HFF-Myc (cell line): Measurements from ENCODE around the gene CPLX1.
"Not testable (repeated sequence)": the region's sequence is repeated elsewhere in the genome, so short reads cannot be mapped to it uniquely, and the experiment has no call there.

Experiments
- DNase-seq: peaks from one replicate; pipeline ENCODE4 v3.0.0-alpha.2; 2011; ENCODE audit warnings: low read depth; ENCODE audit errors: extremely low read depth
- H3K4me3 ChIP-seq: replicated peaks from 2 replicates; pipeline ENCODE4 v1.5.1; 2011; ENCODE audit warnings: low read depth, mild to moderate bottlenecking, control low read depth, low read length
- TF ChIP-seq, protein P1 (sequence below): IDR thresholded peaks from 2 replicates; pipeline ENCODE4 v1.5.1; 2012; ENCODE audit warnings: mild to moderate bottlenecking, low read depth, low read length, control low read depth; ENCODE audit errors: missing control alignments

CPLX1 gene

DNA sequence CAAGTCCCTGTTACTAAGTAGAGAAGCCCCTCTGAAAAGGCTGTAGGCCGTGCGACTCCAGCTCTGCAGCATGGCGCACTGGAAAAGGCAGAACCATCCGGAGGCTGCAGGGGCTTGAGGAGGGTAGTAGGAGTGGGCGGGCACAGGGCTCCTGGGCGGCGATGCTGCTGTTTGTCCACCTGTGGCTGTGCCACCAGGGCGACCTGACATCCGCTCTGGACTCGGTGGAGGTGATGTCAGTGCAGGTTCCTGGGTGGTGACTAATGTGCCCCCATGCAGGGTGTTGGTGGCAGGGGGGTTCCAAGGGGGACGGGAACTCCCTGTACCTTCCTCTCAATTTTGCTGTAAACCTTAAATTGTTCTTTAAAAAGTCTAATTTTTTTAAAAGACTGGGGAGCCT is 62.0 kb downstream of the CPLX1 start:
- no peak overlapping the region for H3K4me3 ChIP-seq
- TF ChIP-seq, protein P1, sequence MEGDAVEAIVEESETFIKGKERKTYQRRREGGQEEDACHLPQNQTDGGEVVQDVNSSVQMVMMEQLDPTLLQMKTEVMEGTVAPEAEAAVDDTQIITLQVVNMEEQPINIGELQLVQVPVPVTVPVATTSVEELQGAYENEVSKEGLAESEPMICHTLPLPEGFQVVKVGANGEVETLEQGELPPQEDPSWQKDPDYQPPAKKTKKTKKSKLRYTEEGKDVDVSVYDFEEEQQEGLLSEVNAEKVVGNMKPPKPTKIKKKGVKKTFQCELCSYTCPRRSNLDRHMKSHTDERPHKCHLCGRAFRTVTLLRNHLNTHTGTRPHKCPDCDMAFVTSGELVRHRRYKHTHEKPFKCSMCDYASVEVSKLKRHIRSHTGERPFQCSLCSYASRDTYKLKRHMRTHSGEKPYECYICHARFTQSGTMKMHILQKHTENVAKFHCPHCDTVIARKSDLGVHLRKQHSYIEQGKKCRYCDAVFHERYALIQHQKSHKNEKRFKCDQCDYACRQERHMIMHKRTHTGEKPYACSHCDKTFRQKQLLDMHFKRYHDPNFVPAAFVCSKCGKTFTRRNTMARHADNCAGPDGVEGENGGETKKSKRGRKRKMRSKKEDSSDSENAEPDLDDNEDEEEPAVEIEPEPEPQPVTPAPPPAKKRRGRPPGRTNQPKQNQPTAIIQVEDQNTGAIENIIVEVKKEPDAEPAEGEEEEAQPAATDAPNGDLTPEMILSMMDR, result no peak
- no peak for DNase-seq

DNA sequence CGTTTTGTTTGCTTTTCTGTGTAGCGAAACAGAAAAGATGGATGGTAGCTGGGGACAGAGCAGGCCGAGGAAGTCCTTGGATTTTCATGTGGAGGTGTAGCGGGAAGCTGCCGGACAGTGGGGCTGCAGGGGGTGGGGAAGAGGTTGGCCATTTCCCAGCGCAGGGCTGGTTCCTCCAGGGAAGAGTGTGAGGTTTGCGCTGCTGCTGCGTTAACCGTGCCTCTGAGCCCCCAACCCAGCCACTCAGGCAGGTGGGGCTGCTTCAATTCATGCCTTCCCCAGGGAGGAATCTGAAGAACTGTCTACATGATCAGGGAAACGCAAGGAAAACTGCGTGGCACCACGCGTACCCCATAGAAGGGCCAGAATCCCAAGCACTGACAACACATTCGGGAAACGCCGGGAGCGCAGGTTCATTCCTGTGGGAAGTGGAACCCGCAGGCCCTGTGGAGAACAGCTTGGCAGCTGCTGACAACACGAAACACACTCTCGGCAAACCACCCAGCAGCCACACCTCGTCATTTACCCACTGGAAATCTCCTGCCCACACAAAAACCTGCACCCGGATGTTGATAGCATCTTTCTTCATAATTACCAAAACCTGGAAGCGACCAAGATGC is 62.6 kb downstream of the CPLX1 start:
- no peak overlapping the region for H3K4me3 ChIP-seq
- DNase-seq, result no peak
- TF ChIP-seq, protein P1, result no peak

DNA sequence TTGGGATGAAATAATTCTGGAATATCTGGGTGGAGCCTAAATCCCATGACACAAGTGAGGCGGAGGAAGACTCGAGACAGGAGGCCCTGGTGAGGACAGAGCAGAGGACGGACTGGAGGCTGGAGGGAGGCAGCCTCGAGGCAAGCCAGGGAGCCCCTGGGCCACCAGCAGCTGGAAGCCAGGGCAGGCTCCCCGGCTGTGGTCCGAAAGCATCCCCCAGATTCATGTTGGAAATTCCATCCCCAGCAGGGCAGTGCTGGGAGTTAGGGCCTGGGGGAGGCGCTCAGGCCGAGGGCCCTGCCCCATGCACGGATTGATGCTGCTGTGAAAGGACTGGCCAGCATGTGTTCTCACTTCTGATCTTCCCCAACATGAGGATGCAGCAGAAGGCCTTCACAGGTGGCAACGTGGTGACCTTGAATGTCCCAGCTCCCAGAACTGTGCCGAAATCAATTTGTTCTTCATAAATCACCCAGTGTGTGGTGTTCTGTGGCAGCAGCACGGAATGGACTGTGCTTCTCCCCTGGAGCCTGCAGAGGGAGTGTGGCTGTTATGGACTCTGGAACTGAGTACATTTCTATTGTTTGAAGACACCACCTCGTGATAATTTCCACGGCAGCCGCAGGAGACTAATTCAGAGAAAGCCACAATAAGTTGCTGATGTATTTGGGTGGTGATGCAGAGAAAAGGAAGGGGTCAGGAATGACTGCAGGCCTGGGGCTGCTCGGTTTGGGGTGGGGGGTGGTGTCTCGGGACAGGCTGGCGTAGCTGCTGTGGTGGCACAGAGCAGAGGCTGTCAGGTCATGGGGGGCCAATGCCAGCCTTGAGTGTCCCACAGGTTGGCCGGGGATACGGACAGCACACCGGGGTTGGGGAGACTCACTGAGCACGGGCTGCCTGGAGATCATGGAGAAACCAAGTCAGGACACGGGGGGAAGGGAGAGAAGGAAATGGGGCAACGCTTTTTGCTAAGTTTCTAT is 63.4 kb downstream of the CPLX1 start:
- TF ChIP-seq, protein P1, result peak; percentile 16
- DNase-seq, result no peak
- H3K4me3 ChIP-seq, result no peak overlapping the region

DNA sequence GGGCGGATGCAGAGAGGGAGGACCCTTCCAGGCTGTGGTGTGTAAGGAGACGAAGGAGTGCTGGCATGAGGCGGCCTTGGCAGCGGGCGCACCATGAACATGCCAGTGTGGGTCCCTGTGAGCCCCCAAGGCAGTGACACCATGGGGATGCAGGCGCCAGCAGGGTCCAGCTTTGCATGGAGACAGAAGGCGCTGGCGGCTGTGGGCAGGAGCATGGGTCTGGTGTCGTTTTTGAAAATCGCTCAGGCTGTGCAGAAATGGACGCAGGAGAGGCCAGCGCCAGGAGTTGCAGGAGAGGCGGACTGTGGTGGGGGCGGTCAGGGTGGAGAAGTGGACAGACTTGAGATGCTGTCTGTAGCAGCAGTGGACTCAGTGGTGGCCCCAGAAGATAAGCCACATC is 64.2 kb downstream of the CPLX1 start:
- H3K4me3 ChIP-seq, result no peak overlapping the region
- TF ChIP-seq, protein P1, result no peak
- DNase-seq, result no peak

DNA sequence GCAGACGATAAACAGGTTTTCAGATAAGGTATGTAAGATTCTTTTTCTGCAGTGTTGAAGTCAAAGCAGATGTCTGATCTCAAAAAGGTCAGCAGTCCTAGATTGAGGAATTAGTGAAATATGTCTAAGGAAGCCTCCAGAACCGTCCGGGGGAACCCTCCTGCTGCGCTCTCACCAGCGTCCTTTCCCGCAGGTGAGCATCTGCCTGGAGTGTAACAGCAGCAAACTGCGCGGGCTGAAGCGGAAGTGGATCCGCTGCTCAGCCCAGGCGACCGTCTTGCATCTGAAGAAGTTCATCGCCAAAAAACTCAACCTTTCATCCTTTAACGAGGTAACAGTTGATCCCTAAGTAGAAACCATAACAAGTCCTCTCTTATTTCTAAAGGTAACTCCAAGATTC is 64.8 kb downstream of the CPLX1 start:
- no peak overlapping the region for H3K4me3 ChIP-seq
- no peak for DNase-seq
- TF ChIP-seq, protein P1, result no peak

DNA sequence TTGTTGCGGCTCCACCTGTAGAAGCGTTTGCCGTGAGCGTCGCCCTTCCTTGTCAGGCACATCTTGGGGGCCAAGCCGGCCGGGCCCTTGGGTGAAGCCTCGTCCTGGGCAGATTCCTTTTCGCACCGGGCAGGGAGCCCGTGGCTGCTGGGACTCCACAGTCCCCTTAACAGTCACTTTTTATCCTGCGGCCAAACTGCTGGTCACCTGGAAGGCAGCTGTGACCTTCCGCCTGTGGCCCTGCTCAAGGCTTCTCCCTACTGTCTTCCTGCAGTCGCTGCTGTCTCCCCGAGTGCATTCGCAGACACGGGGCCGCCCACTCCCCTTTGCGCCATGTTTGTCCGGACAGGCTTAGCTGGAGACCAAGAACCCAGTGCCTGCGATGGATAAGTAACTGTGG is 65.3 kb downstream of the CPLX1 start:
- no peak overlapping the region for H3K4me3 ChIP-seq
- TF ChIP-seq, protein P1, result no peak
- no peak for DNase-seq

DNA sequence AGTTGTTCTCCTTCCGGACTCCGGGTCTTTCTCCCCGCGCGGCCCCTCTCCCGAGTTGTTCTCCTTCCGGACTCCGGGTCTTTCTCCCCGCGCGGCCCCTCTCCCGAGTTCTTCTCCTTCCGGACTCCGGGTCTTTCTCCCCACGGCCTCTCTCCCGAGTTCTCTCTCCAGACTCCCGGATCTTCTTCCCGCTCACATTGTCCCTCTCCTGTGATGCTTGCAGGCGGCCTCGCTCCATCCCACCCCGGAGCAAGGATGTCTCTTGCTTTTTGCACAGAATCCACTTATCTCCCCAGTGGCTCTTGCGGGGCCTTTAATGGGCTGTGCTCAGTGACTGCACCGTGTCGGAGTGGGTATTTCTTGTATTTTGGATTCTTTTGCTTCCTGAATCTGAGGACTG is 66.1 kb downstream of the CPLX1 start:
- not testable (repeated sequence) for DNase-seq, H3K4me3 ChIP-seq
